HG03565 (cell line): ENCODE measurements around the gene FARS2.

Source experiments
- ATAC-seq: cut with Tn5 transposase; IDR thresholded peaks from one replicate; pipeline ENCODE4 v1.9.1; 2021; ENCODE audit warnings: mild to moderate bottlenecking, moderate library complexity; ENCODE audit not compliant: unreplicated experiment

FARS2 gene

GRCh38 chr6:5738211-5738610 lies 476.9 kb downstream of the FARS2 start:
- ATAC-seq = no peak

- ATAC-seq = no peak
Measured at GRCh38 chr6:5744497-5744896, 483.2 kb downstream of the FARS2 start.

- no peak for ATAC-seq
Measured at GRCh38 chr6:5745081-5745480, 483.8 kb downstream of the FARS2 start.

DNA sequence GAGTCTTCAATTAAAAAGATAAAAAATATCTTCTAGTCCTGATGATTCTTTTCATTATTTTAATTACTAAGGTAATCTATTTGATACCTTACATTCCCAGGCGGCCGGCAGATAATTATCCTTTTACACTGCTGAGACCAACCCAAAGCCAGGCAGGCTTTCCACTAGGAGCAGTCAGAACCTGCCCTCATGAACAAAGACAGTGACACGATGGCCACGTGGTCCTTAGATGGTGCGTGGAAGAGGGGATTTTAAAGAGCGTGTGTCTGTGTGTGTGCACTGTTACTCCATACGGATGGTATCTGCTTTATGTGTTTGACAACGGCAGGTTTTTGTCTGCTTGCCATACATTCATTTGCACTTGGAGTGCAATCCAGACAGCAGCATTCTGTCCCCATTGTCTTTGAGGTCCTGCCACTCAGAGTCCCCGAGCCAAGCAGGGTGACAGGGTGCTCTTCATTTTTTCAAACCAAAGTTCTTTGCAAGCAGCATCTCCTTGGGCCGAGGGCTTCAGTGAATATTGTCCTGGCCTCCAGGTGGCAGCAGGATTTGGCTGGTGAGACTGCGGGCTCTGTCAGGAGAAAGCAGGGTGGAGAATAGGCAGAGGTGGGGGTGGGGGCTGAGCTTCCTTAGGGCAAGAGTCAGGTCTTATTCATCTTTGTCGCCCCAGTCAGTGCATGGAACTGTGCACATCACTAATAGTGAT lies 484.9 kb downstream of the FARS2 start:
- no peak for ATAC-seq

DNA sequence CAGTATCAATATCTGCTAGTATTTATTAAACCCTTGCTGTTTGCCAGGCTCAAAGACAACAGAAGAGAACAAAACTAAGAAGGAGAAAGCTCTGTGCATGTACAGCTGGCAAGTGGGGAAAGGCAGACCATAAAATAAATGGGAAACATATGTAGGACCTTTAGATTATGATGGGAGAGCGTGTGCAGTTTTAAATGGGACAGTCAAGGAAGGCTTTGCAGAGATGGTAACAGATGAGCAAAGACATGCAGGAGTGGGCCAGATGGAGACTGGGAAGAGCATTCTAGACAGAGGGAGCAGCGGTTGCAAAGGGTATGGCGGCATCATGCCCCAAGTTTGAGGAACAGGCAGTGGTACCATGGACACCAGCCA lies 485.4 kb downstream of the FARS2 start:
- no peak for ATAC-seq

- ATAC-seq = no peak
Measured at GRCh38 chr6:5747379-5747778, 486.1 kb downstream of the FARS2 start.

- no peak for ATAC-seq
Measured at GRCh38 chr6:5749016-5749650, 487.8 kb downstream of the FARS2 start.

- no peak for ATAC-seq
Measured at GRCh38 chr6:5749651-5750215, 488.4 kb downstream of the FARS2 start.

DNA sequence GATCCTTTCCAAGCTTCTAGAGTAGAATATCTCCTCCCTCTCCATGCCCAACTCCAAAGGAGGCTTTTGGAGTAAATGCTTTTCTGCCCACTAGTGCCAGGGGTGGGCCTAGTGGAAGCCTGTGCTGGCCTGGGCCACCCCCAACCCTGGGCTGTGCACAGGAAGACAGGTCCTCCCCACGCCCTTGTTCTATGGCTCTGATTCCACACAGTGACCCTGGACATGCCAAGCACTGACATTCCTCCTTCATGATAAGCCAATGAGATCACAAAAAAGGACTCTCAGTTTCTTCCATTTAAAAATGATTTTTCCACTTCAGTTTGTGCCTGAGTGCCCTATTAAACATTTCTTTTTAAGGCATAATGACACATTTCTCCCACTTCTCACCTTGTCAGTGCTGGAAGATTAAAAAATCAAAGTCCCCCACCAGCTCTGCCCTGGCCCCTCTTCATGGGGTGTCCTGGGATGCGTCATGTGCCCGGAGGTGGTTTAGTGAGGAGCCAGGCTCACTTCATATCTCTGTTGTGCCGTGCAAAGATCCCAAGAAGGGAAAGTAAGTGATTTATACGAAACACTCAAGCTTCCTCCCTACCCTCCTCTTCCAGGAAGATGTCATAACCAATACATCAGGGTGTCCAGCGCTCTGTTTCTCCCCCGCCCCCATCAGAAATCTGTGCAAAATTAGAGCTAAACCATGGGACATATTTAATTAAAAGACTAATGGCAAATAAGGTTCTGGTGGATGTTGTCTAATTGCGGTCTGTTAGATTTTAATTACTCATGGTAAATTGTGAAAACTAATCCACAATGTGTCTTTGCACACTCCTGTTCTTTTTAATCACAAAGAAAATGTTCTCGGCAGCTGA lies 490.4 kb downstream of the FARS2 start:
- ATAC-seq = no peak

GRCh38 chr6:5752391-5752680 lies 491.0 kb downstream of the FARS2 start:
- no peak for ATAC-seq

GRCh38 chr6:5753209-5753608 lies 491.9 kb downstream of the FARS2 start:
- no peak for ATAC-seq

GRCh38 chr6:5754904-5755303 lies 493.6 kb downstream of the FARS2 start:
- no peak for ATAC-seq

GRCh38 chr6:5759571-5759970 lies 498.3 kb downstream of the FARS2 start:
- ATAC-seq = no peak

- no peak for ATAC-seq
Measured at GRCh38 chr6:5761370-5761769, 500.1 kb downstream of the FARS2 start.

- ATAC-seq = no peak
Measured at GRCh38 chr6:5762561-5762968, 501.3 kb downstream of the FARS2 start.

DNA sequence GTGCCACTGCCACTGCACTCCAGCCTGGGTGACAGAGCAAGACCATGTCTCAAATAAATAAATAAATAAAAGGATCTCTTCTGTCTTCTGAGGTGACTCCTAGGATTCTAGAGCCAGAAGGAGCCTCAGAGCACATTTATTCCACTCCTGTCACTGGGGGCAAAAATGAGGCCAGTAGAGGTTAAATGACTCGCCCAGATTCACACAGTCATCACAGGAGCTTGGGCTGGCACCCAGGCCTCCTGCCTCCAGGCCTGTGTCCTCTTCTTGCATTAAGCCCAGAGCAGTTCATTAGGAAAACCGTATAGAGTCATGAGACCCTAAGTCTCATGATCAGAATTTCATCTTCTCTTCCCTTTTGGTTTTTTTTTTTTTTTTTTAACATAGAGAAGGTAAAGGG lies 502.1 kb downstream of the FARS2 start:
- no peak for ATAC-seq

GRCh38 chr6:5763871-5764270 lies 502.6 kb downstream of the FARS2 start:
- no peak for ATAC-seq

DNA sequence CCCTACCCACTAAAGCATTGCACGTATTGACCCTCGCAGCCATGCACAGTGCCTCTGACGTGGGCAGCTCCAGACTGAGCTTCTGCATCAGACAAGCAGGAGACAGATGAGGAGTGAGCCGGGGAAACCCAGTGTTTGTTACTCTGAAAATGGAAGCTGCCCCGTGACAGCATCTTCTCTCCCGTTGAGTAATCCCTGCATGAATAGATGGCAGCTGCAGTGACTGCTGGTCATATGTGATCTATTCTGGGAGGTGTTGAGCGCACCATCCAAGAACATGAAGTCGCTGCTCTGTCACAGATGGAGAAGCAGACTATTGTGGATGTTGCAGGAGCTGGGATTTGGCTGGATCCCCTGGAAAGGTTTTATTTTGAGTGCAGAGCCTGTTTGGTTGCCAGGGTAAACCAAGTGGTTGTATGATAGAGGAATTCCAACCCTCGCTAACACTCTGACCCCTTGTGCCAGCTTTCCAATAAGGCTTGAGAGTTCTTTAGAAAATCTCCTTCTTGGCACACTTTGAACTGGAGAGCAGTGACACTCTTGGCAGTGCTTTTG lies 503.2 kb downstream of the FARS2 start:
- no peak for ATAC-seq

DNA sequence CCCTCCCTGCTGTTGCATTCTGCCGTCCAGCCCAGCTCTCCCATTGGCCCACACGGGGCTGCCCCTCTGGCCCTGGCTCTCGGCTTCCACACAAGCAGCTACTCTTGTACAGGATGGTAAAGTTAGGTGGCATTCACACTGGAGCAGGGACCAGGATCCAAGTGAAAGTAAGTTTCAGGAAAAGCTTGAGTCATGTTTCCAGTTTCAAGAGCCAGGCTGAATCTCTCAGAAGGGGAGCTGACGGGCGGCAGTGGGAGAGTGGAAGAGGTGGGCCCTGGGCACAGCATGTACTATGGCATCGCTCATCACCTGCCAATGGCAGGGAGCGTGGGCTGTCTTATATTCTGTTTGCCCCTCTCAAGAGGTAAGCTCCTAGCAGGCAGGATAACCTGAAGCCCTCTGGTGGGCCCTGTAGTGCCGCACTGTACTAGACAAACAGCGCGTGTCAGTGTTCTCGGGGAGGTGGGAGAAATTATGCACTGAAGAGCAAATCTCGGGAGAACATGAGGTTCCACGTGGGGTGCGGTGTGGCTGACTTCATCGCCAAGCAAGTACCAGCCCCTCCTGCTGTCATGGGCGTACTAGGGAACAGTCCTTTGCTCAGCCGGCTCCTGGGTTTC lies 503.9 kb downstream of the FARS2 start:
- ATAC-seq = no peak

DNA sequence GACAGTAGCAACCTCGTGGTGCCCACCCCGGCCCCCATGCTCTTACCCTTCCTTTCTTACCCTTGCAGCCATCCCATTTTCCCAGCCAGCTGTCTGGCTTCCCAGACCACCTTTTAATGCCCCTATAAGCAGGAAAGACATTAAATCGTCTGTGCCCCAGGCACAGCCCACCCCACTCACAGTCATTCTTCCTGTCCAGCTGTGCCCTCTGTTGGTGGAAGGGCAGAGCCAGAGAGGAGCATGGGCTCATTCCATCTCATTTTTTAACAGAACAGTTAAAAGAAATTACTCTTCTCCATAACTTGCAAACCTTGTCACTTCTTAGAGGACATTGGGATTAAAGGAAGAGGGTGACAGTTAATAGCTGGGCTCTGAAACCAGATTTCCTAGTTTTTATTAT lies 504.9 kb downstream of the FARS2 start:
- no peak for ATAC-seq

GRCh38 chr6:5767471-5767870 lies 506.2 kb downstream of the FARS2 start:
- no peak for ATAC-seq
